Measurements from ENCODE around the gene MFSD12.

The MFSD12 gene

GRCh38 chr19:3591876-3592613 is 34.7 kb upstream of the MFSD12 start:
- TF ChIP-seq CTCF (IDR thresholded peaks at IDR 0.05; ENCODE audit: low read depth, low read length) = no peak
- DNase-seq (ENCODE audit: extremely low read depth, low read depth) = no peak

GRCh38 chr19:3590991-3591659 is 33.7 kb upstream of the MFSD12 start:
- no peak for DNase-seq (ENCODE audit: extremely low read depth, low read depth)
- TF ChIP-seq CTCF (IDR thresholded peaks at IDR 0.05; ENCODE audit: low read depth, low read length) = no peak

GRCh38 chr19:3589949-3590348 is 32.6 kb upstream of the MFSD12 start:
- no peak for DNase-seq (ENCODE audit: extremely low read depth, low read depth)
- no peak for TF ChIP-seq CTCF (IDR thresholded peaks at IDR 0.05; ENCODE audit: low read depth, low read length)

- no peak for DNase-seq (ENCODE audit: extremely low read depth, low read depth)
- TF ChIP-seq CTCF (IDR thresholded peaks at IDR 0.05; ENCODE audit: low read depth, low read length) = no peak
Measured at GRCh38 chr19:3589439-3589838, 32.1 kb upstream of the MFSD12 start.

- TF ChIP-seq CTCF (IDR thresholded peaks at IDR 0.05; ENCODE audit: low read depth, low read length) = no peak
- no peak for DNase-seq (ENCODE audit: extremely low read depth, low read depth)
Measured at GRCh38 chr19:3586707-3587346, 29.4 kb upstream of the MFSD12 start.

- peak; percentile 42 for TF ChIP-seq CTCF (IDR thresholded peaks at IDR 0.05; ENCODE audit: low read depth, low read length)
- no peak for DNase-seq (ENCODE audit: extremely low read depth, low read depth)
Measured at GRCh38 chr19:3586127-3586626, 28.8 kb upstream of the MFSD12 start.
